HG03575 (cell line): ENCODE measurements around the gene SAP30L.

ENCODE experiments used
- ATAC-seq: cut with Tn5 transposase; IDR thresholded peaks from one replicate; pipeline ENCODE4 v1.9.1; 2021; ENCODE audit not compliant: unreplicated experiment, insufficient number of reproducible peaks, low FRiP score; ENCODE audit errors: extremely low read depth

Gene SAP30L

GRCh38 chr5:154476354-154477205 is 30.8 kb downstream of the SAP30L start:
- no peak for ATAC-seq

GRCh38 chr5:154477382-154478223 is 31.8 kb downstream of the SAP30L start:
- ATAC-seq, result no peak

GRCh38 chr5:154478224-154478565 is 32.4 kb downstream of the SAP30L start, which contains the start of gene HAND1:
HAND1 (minus strand) TSS chr5:154478227; CDS start chr5:154478008, 219 bp downstream.
- no peak for ATAC-seq

GRCh38 chr5:154478752-154479159 is 33.0 kb downstream of the SAP30L start:
- ATAC-seq, result no peak

GRCh38 chr5:154479160-154479943 is 33.6 kb downstream of the SAP30L start:
- no peak for ATAC-seq

GRCh38 chr5:154479944-154480750 is 34.4 kb downstream of the SAP30L start:
- ATAC-seq, result no peak

- ATAC-seq, result no peak
Observed at GRCh38 chr5:154480847-154481246, 35.0 kb downstream of the SAP30L start.

- no peak for ATAC-seq
Observed at GRCh38 chr5:154481584-154482381, 36.0 kb downstream of the SAP30L start.

GRCh38 chr5:154482528-154483449 is 37.0 kb downstream of the SAP30L start:
- ATAC-seq, result no peak

- ATAC-seq, result no peak
Observed at GRCh38 chr5:154483654-154484392, 38.0 kb downstream of the SAP30L start.

- ATAC-seq, result no peak
Observed at GRCh38 chr5:154484393-154485095, 38.7 kb downstream of the SAP30L start.

GRCh38 chr5:154485096-154485491 is 39.3 kb downstream of the SAP30L start:
- ATAC-seq, result no peak

GRCh38 chr5:154485850-154486426 is 40.1 kb downstream of the SAP30L start:
- no peak for ATAC-seq

GRCh38 chr5:154486427-154486866 is 40.6 kb downstream of the SAP30L start:
- no peak for ATAC-seq

GRCh38 chr5:154487541-154487940 is 41.7 kb downstream of the SAP30L start:
- ATAC-seq, result peak; percentile 96
